K562 (cell line): ENCODE data around the gene PPOX. TPM values are rescaled to one million over a fixed set of nuclear protein-coding genes. Genes with fewer than 3 reads are reported as not detected.

Source experiments
- ADNP ChIP-seq: fragments of 200-800 bp; sonication (Bioruptor generic); IDR thresholded peaks from 2 replicates; pipeline ENCODE4 v1.6.1; 2016; ENCODE audit warnings: missing genetic modification characterization, missing compliant biosample characterization
- BRD4 ChIP-seq: fragments of 200-600 bp; sonication (generic); IDR thresholded peaks from 2 replicates; pipeline ENCODE4 v1.6.1; 2017; ENCODE audit warnings: inconsistent platforms
- CBX3 ChIP-seq, 2 experiments: IDR thresholded peaks; 1 replicate in 1 of 2; 2 replicates in 1 of 2; pipeline ENCODE4 v1.6.1; 2012; ENCODE audit warnings: inconsistent platforms in 2 of 2, low read length in 2 of 2, borderline replicate concordance in 1 of 2, control low read depth in 1 of 2
- CHD1 ChIP-seq: fragments of 200-600 bp; sonication (generic); IDR thresholded peaks from one replicate; pipeline ENCODE4 v1.6.1; 2012; ENCODE audit warnings: mild to moderate bottlenecking, moderate library complexity, low read length, inconsistent platforms
- ELF1 ChIP-seq: fragments of 200-800 bp; sonication (Bioruptor generic); IDR thresholded peaks from 2 replicates; pipeline ENCODE4 v1.6.1; 2016; ENCODE audit warnings: missing genetic modification characterization, missing compliant biosample characterization
- HDAC8 ChIP-seq: fragments of 450-650 bp; IDR thresholded peaks from 2 replicates; pipeline ENCODE4 v1.6.1; 2016; ENCODE audit warnings: mild to moderate bottlenecking, missing genetic modification characterization, moderate library complexity, missing compliant biosample characterization
- HNRNPL ChIP-seq: fragments of 200-400 bp; formaldehyde crosslinking; IDR thresholded peaks from 2 replicates; pipeline ENCODE4 v1.6.1; 2017; ENCODE audit warnings: low read depth, mild to moderate bottlenecking, low read length
- ILK ChIP-seq: fragments of 450-650 bp; IDR thresholded peaks from 2 replicates; pipeline ENCODE4 v1.6.1; 2016; ENCODE audit warnings: missing genetic modification characterization, low read depth, mild to moderate bottlenecking, missing compliant biosample characterization, moderate library complexity, borderline replicate concordance
- L3MBTL2 ChIP-seq: fragments of 450-650 bp; IDR thresholded peaks from 2 replicates; pipeline ENCODE4 v1.6.1; 2016; ENCODE audit warnings: mild to moderate bottlenecking, moderate library complexity
- MCM5 ChIP-seq: fragments of 450-650 bp; IDR thresholded peaks from 2 replicates; pipeline ENCODE4 v1.6.1; 2016; ENCODE audit warnings: low read depth
- NBN ChIP-seq: fragments of 450-650 bp; IDR thresholded peaks from 2 replicates; pipeline ENCODE4 v1.6.1; 2016; ENCODE audit warnings: low read depth, mild to moderate bottlenecking
- NR3C1 ChIP-seq: sonication (generic); formaldehyde crosslinking; IDR thresholded peaks from 2 replicates; pipeline ENCODE4 v1.8.1; 2022; ENCODE audit warnings: missing genetic modification reagents
- SMARCA5 ChIP-seq: fragments of 450-650 bp; IDR thresholded peaks from 2 replicates; pipeline ENCODE4 v1.6.1; 2016
- SUPT5H ChIP-seq: fragments of 450-650 bp; IDR thresholded peaks from 2 replicates; pipeline ENCODE4 v1.6.1; 2016
- TBL1XR1 ChIP-seq, 2 experiments: IDR thresholded peaks; 2 replicates each; pipeline ENCODE4 v1.6.1; 2012; ENCODE audit warnings: improper control_type of control experiment in 2 of 2, low read length in 2 of 2, mild to moderate bottlenecking in 1 of 2
- TCF7 ChIP-seq: sonication (generic); IDR thresholded peaks from 2 replicates; pipeline ENCODE4 v1.6.1; 2016; ENCODE audit warnings: antibody characterized with exemption, borderline replicate concordance
- ZBTB17 ChIP-seq: fragments of 450-650 bp; formaldehyde crosslinking; IDR thresholded peaks from 2 replicates; pipeline ENCODE4 v1.4.0; 2020; ENCODE audit warnings: mild to moderate bottlenecking
- ZNF3 ChIP-seq: fragments of 250-450 bp; sonication (Bioruptor Pico); IDR thresholded peaks from 2 replicates; pipeline ENCODE4 v1.5.0; 2021; ENCODE audit warnings: mild to moderate bottlenecking, moderate library complexity
- ZNF384 ChIP-seq: IDR thresholded peaks from 2 replicates; pipeline ENCODE4 v1.6.1; 2012; ENCODE audit warnings: low read depth, low read length, improper control_type of control experiment
- ZNF445 ChIP-seq: fragments of 250-450 bp; sonication (Bioruptor Pico); IDR thresholded peaks from 2 replicates; pipeline ENCODE4 v1.4.0; 2020; ENCODE audit warnings: low read depth, mild to moderate bottlenecking, moderate library complexity
- polyA plus RNA-seq, 8 experiments: library from polyadenylated mRNA; depleted of rRNA in 4 of 8; stranded (reverse) in 5 of 8; unstranded in 3 of 8; fragments of >200 nt; fragmentation: Nextera tagmentation in 2 of 8; fragmentation: Illumina TruSeq in 1 of 8; extraction: Ambion mirVana in 2 of 8; extraction: Trizol in 1 of 8; gene quantifications; 2 replicates each; pipeline versions ENCODE4 v1.2.1 to v1.2.3, GENCODE V29; 2011 to 2014; ENCODE audit warnings: inconsistent platforms in 1 of 8, missing spikeins in 1 of 8
- total RNA-seq, 7 experiments: library from RNA; depleted of rRNA in 6 of 7; stranded (reverse); fragments of >200 nt in 6 of 7; fragmentation: Illumina TruSeq in 2 of 7; extraction: Trizol in 2 of 7; gene quantifications; 2 replicates each; pipeline versions ENCODE4 v1.2.1 to v1.2.3, GENCODE V29; 2011 to 2021; ENCODE audit warnings: low replicate concordance in 1 of 7
- TF ChIP-seq, protein P1 (sequence below): sonication (generic); formaldehyde crosslinking; IDR thresholded peaks from 2 replicates; pipeline ENCODE4 v1.8.1; 2023; ENCODE audit warnings: missing genetic modification reagents, mild to moderate bottlenecking, borderline replicate concordance
- TF ChIP-seq, protein P2 (sequence below): sonication (generic); formaldehyde crosslinking; IDR thresholded peaks from 2 replicates; pipeline ENCODE4 v1.8.1; 2023; ENCODE audit warnings: mild to moderate bottlenecking, missing genetic modification reagents
- TF ChIP-seq, protein P3 (sequence below): fragments of 450-650 bp; formaldehyde crosslinking; IDR thresholded peaks from 2 replicates; pipeline ENCODE4 v1.4.0; 2022; ENCODE audit warnings: missing genetic modification characterization

PPOX gene
- total and polyA plus RNA-seq, 9 of the 15 experiments (the other 6 are each of a cell fraction or from before 2014, with no cell fraction given) = 17.0 to 57.1 (median 38.9) TPM

- TF ChIP-seq, protein P1, sequence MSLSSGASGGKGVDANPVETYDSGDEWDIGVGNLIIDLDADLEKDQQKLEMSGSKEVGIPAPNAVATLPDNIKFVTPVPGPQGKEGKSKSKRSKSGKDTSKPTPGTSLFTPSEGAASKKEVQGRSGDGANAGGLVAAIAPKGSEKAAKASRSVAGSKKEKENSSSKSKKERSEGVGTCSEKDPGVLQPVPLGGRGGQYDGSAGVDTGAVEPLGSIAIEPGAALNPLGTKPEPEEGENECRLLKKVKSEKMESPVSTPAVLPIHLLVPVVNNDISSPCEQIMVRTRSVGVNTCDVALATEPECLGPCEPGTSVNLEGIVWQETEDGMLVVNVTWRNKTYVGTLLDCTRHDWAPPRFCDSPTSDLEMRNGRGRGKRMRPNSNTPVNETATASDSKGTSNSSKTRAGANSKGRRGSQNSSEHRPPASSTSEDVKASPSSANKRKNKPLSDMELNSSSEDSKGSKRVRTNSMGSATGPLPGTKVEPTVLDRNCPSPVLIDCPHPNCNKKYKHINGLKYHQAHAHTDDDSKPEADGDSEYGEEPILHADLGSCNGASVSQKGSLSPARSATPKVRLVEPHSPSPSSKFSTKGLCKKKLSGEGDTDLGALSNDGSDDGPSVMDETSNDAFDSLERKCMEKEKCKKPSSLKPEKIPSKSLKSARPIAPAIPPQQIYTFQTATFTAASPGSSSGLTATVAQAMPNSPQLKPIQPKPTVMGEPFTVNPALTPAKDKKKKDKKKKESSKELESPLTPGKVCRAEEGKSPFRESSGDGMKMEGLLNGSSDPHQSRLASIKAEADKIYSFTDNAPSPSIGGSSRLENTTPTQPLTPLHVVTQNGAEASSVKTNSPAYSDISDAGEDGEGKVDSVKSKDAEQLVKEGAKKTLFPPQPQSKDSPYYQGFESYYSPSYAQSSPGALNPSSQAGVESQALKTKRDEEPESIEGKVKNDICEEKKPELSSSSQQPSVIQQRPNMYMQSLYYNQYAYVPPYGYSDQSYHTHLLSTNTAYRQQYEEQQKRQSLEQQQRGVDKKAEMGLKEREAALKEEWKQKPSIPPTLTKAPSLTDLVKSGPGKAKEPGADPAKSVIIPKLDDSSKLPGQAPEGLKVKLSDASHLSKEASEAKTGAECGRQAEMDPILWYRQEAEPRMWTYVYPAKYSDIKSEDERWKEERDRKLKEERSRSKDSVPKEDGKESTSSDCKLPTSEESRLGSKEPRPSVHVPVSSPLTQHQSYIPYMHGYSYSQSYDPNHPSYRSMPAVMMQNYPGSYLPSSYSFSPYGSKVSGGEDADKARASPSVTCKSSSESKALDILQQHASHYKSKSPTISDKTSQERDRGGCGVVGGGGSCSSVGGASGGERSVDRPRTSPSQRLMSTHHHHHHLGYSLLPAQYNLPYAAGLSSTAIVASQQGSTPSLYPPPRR = no peak
- TF ChIP-seq NR3C1 (no peak), NBN (no peak; the same call in 1 of the 2 replicates), ZBTB17 (CRISPR knock-in tag) (peak; percentile 82), ADNP (tag) (no peak), ZNF445 (CRISPR knock-in tag) (no peak), SMARCA5 (no peak), SUPT5H (peak; percentile 51; the same call in 1 of the 2 replicates), ZNF3 (no peak), ILK (tag) (no peak), ZNF384 (no peak), ELF1 (tag) (peak; percentile 96), TBL1XR1 (IDR thresholded peaks at IDR 0.05; ENCODE audit: low read length in 2 of 2) (no peak), CHD1 (no peak), HDAC8 (peak; percentile 65; the same call in 1 of the 2 replicates), MCM5 (no peak), HNRNPL (no peak), BRD4 (no peak), L3MBTL2 (peak; percentile 73), TCF7 (no peak), CBX3 (IDR thresholded peaks at IDR 0.05; ENCODE audit: borderline replicate concordance in 1 of 2, low read length in 2 of 2) (no peak)
- TF ChIP-seq, protein P2, sequence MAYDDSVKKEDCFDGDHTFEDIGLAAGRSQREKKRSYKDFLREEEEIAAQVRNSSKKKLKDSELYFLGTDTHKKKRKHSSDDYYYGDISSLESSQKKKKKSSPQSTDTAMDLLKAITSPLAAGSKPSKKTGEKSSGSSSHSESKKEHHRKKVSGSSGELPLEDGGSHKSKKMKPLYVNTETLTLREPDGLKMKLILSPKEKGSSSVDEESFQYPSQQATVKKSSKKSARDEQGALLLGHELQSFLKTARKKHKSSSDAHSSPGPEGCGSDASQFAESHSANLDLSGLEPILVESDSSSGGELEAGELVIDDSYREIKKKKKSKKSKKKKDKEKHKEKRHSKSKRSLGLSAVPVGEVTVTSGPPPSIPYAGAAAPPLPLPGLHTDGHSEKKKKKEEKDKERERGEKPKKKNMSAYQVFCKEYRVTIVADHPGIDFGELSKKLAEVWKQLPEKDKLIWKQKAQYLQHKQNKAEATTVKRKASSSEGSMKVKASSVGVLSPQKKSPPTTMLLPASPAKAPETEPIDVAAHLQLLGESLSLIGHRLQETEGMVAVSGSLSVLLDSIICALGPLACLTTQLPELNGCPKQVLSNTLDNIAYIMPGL (CRISPR knock-in tag) = no peak; the same call in 1 of the 2 replicates
- TF ChIP-seq, protein P3, sequence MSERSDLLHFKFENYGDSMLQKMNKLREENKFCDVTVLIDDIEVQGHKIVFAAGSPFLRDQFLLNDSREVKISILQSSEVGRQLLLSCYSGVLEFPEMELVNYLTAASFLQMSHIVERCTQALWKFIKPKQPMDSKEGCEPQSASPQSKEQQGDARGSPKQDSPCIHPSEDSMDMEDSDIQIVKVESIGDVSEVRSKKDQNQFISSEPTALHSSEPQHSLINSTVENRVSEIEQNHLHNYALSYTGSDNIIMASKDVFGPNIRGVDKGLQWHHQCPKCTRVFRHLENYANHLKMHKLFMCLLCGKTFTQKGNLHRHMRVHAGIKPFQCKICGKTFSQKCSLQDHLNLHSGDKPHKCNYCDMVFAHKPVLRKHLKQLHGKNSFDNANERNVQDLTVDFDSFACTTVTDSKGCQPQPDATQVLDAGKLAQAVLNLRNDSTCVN (CRISPR knock-in tag) = no peak
Observed at GRCh38 chr1:161132410-161133219, 33.6 kb upstream of the PPOX start, which contains the start of gene DEDD (continued).
